ENCODE data around the gene ABCB1.

GRCh38 chr7:87590578-87590977 lies 10.1 kb downstream of the ABCB1 start:
- TF ChIP-seq CTCF (IDR thresholded peaks at IDR 0.05; ENCODE audit: low read length) (no peak), EZH2 (optimal IDR thresholded peaks at IDR 0.05; ENCODE audit: low read depth, low read length) (no peak)

All from MM.1S (cell line).